ENCODE results near the gene PLD5.

DNA sequence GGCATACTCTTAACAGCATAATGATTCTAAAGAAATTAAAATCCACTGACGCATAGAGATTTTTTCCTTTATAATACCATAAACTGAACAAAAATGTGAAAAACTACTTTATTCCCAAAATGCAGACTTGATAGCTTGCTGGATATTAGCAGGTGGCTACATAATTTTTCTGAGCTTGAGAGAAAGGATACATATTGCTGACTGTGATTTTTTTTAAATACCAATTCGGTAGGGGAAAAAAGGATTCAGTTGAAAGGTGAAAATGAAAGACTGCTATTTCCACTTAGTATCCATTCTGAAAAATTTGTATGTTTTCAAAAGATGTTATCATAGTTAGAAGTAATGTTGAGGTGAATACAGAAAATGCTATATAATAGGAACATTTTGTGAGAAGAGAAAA lies 435.6 kb downstream of the PLD5 start:
- TF ChIP-seq, protein P1, sequence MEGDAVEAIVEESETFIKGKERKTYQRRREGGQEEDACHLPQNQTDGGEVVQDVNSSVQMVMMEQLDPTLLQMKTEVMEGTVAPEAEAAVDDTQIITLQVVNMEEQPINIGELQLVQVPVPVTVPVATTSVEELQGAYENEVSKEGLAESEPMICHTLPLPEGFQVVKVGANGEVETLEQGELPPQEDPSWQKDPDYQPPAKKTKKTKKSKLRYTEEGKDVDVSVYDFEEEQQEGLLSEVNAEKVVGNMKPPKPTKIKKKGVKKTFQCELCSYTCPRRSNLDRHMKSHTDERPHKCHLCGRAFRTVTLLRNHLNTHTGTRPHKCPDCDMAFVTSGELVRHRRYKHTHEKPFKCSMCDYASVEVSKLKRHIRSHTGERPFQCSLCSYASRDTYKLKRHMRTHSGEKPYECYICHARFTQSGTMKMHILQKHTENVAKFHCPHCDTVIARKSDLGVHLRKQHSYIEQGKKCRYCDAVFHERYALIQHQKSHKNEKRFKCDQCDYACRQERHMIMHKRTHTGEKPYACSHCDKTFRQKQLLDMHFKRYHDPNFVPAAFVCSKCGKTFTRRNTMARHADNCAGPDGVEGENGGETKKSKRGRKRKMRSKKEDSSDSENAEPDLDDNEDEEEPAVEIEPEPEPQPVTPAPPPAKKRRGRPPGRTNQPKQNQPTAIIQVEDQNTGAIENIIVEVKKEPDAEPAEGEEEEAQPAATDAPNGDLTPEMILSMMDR (IDR thresholded peaks at IDR 0.05; ENCODE audit: low read length), result no peak
- TF ChIP-seq EZH2 (IDR thresholded peaks at IDR 0.05; ENCODE audit: borderline replicate concordance, low read length), result no peak

Measured in OCI-LY1 (cell line).